ENCODE results near the gene MATCAP1. TPM values are rescaled to one million over a fixed set of nuclear protein-coding genes. Genes with fewer than 3 reads are reported as not detected.
A peak's percentile ranks its signal among the peaks of the same experiment; 100 is the strongest.

Gene MATCAP1
- total RNA-seq, 1 experiment from 2014 or later = 33.9 TPM

DNA sequence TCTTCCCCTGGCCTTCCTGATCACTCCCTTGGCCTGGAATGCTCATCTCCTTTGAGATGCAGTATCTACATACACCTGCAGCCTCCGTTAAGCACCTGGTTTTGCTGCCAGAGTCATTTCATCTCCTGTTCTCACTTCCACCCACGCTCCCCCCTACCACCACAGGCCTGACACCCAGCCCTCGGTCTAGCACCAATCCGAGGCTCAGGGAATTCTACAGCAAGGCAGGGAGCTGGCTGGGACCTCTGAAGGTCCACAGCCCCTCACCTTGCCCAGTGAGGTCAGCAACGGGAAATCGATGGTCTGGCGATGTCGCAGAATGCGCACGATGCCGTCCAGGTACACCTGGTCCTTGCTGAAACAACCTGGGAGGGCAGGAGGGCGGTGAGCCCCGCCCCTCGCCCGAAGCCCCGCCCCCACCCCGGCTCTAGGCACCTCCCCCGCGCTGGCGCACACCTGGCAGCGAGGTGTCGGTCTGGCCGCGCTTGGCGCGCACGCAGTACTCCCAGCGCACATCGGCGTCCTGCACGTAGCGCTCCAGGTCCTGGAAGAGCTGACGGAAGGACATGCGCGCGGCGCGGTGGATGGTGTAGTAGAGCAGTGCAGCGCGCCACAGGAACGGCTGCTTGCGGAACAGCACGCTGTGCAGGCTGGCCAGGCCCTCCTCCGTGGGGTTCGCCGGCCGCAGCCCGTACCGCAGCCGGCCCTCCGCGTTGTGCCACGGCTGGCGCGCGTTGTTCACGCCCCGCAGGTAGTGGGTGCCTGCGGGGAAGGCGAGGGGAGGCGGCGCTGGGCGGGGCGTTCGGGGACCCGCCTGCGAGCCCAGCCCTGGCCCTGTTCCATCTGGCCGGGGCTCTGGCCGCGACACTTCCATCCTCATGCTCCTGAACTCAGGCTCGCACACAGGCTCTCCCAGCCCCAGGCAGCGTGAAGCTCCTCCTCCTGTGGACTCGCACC lies 5.7 kb downstream of the MATCAP1 start:
- Histone ChIP-seq H3K27ac (ENCODE audit: low read depth, low read length, poor library complexity, severe bottlenecking) (no peak overlapping the region), H3K36me3 (ENCODE audit: insufficient read depth, low read length, poor library complexity, severe bottlenecking) (no peaks in the 10 kb centered on the region), H3K4me3 (ENCODE audit: low read depth, low read length, poor library complexity, severe bottlenecking) (peak overlapping the region; percentile 45), H3K9me3 (ENCODE audit: low read depth, low read length, poor library complexity, severe bottlenecking) (no peaks in the 10 kb centered on the region), H3K27me3 (replicated peaks; ENCODE audit: insufficient read depth, low read depth, low read length, poor library complexity) (no peaks in the 10 kb centered on the region), H3K4me1 (ENCODE audit: insufficient read depth, low read length, poor library complexity, severe bottlenecking) (peaks cover 27% of the 10 kb centered on the region)
- intact Hi-C loops (cut with micrococcal nuclease; ENCODE audit: unreplicated experiment) = no loop called here
- POLR2A ChIA-PET (ENCODE audit: low non-redundant PET) = no interaction called here
- BruUV-seq (replicated peaks) = no TSS peak
- CTCF ChIA-PET = interaction anchor here (0.7 kb wide), 1 partner anchor 80 kb away, joined by 4 read pairs; no protein-coding TSS in a partner anchor
- TF ChIP-seq CTCF (conservative IDR thresholded peaks at IDR 0.05; ENCODE audit: low read depth, low read length) = no peak
- no peak for TF ChIP-seq EZH2 (IDR thresholded peaks at IDR 0.05; ENCODE audit: borderline replicate concordance, low read depth, low read length, poor library complexity, severe bottlenecking)
- DNase-seq (ENCODE audit: low spot score) = peak; percentile 68

GRCh38 chr16:67176662-67177061 lies 7.1 kb downstream of the MATCAP1 start:
- Histone ChIP-seq H3K4me3 (ENCODE audit: low read depth, low read length, poor library complexity, severe bottlenecking) (no peak overlapping the region), H3K36me3 (ENCODE audit: insufficient read depth, low read length, poor library complexity, severe bottlenecking) (no peaks in the 10 kb centered on the region), H3K4me1 (ENCODE audit: insufficient read depth, low read length, poor library complexity, severe bottlenecking) (peaks cover 22% of the 10 kb centered on the region), H3K9me3 (ENCODE audit: low read depth, low read length, poor library complexity, severe bottlenecking) (no peaks in the 10 kb centered on the region), H3K27me3 (replicated peaks; ENCODE audit: insufficient read depth, low read depth, low read length, poor library complexity) (no peaks in the 10 kb centered on the region), H3K27ac (ENCODE audit: low read depth, low read length, poor library complexity, severe bottlenecking) (no peak overlapping the region)
- POLR2A ChIA-PET (ENCODE audit: low non-redundant PET) = no interaction called here
- DNase-seq (ENCODE audit: low spot score) = no peak
- CTCF ChIA-PET = interaction anchor here (0.7 to 1.2 kb wide), 2 partner anchors 8 to 159 kb away, joined by 3 read pairs; no protein-coding TSS in a partner anchor
- TF ChIP-seq CTCF (conservative IDR thresholded peaks at IDR 0.05; ENCODE audit: low read depth, low read length) (no peak), EZH2 (IDR thresholded peaks at IDR 0.05; ENCODE audit: borderline replicate concordance, low read depth, low read length, poor library complexity, severe bottlenecking) (no peak)
- intact Hi-C loops (cut with micrococcal nuclease; ENCODE audit: unreplicated experiment) = no loop called here
- no TSS peak for BruUV-seq (replicated peaks)

DNA sequence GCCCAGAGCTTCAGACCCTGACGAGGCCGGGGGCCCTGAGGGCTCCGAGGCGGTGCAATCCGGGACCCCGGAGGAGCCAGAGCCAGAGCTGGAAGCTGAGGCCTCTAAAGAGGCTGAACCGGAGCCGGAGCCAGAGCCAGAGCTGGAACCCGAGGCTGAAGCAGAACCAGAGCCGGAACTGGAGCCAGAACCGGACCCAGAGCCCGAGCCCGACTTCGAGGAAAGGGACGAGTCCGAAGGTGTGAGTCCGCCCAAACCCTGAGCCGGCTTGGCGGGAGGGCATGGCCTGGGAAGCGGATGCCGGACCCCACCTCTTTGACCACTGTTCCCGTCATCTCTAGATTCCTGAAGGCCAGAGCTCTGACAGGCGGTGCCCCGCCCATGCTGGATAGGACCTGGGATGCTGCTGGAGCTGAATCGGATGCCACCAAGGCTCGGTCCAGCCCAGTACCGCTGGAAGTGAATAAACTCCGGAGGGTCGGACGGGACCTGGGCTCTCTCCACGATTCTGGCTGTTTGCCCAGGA lies 9.0 kb downstream of the MATCAP1 start:
- ChIA-PET POLR2A (ENCODE audit: low non-redundant PET) (no interaction called here), CTCF (interaction anchor here (0.6 to 1.0 kb wide), 3 partner anchors 10 to 225 kb away, joined by 3 to 5 read pairs (median 3); partner anchors contain the start of genes FBXL8 and TRADD)
- TF ChIP-seq EZH2 (IDR thresholded peaks at IDR 0.05; ENCODE audit: borderline replicate concordance, low read depth, low read length, poor library complexity, severe bottlenecking) = no peak
- no peak for TF ChIP-seq CTCF (conservative IDR thresholded peaks at IDR 0.05; ENCODE audit: low read depth, low read length)
- no peaks in the 10 kb centered on the region for H3K27me3 ChIP-seq (replicated peaks; ENCODE audit: insufficient read depth, low read depth, low read length, poor library complexity)
- intact Hi-C loops (cut with micrococcal nuclease; ENCODE audit: unreplicated experiment) = no loop called here
- no peaks in the 10 kb centered on the region for H3K36me3 ChIP-seq (ENCODE audit: insufficient read depth, low read length, poor library complexity, severe bottlenecking)
- peaks cover 32% of the 10 kb centered on the region for H3K4me1 ChIP-seq (ENCODE audit: insufficient read depth, low read length, poor library complexity, severe bottlenecking)
- H3K4me3 ChIP-seq (ENCODE audit: low read depth, low read length, poor library complexity, severe bottlenecking) = peak overlapping the region; percentile 47
- peak overlapping the region; percentile 61 for H3K27ac ChIP-seq (ENCODE audit: low read depth, low read length, poor library complexity, severe bottlenecking)
- no TSS peak for BruUV-seq (replicated peaks)
- DNase-seq (ENCODE audit: low spot score) = no peak
- H3K9me3 ChIP-seq (ENCODE audit: low read depth, low read length, poor library complexity, severe bottlenecking) = no peaks in the 10 kb centered on the region
